GM19397 (cell line): ENCODE measurements around the gene C1orf159.

Source experiments
- ATAC-seq: cut with Tn5 transposase; IDR thresholded peaks from one replicate; pipeline ENCODE4 v1.9.1; 2021; ENCODE audit warnings: mild to moderate bottlenecking, moderate library complexity; ENCODE audit not compliant: unreplicated experiment

C1orf159 gene

DNA sequence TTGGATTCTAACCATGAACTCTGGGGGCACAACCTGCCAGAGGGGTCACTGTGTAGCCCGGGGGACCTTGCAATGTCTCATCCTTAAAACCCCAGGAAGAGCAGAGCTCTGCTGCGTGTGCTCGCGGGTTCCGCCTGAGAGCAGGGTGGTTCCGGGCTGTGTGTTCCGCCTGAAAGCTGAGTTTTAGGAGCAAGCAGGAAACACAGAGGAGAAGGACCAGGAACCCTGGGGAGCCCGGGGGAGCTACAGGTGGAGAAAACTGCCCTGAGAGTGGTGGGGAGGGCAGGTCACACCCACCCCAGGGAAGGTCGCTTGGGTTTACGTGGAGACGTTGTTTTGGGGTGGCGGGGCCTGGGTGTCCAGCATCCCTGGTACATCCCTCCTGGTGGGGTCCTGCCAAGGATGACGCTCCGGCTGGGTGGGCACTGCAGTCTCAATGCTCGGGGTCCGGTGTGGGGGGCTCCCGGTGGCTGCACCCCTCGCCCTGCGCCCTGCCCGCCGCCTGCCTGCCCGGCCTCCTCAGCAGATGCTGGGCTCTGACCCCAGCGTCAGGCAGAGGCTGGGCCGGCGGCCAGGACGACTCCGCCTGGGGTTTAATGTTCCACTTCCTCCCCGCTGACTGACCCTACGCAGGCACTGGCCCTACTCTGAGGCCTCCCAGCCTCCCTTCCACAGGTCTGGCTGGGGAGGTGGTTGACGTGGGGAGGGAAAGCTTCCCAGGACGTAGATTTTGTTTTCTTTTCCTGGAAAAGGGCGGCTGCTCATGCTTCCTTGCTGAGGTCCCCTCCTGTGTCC, 17.3 kb upstream of the C1orf159 start:
- ATAC-seq, result no peak

DNA sequence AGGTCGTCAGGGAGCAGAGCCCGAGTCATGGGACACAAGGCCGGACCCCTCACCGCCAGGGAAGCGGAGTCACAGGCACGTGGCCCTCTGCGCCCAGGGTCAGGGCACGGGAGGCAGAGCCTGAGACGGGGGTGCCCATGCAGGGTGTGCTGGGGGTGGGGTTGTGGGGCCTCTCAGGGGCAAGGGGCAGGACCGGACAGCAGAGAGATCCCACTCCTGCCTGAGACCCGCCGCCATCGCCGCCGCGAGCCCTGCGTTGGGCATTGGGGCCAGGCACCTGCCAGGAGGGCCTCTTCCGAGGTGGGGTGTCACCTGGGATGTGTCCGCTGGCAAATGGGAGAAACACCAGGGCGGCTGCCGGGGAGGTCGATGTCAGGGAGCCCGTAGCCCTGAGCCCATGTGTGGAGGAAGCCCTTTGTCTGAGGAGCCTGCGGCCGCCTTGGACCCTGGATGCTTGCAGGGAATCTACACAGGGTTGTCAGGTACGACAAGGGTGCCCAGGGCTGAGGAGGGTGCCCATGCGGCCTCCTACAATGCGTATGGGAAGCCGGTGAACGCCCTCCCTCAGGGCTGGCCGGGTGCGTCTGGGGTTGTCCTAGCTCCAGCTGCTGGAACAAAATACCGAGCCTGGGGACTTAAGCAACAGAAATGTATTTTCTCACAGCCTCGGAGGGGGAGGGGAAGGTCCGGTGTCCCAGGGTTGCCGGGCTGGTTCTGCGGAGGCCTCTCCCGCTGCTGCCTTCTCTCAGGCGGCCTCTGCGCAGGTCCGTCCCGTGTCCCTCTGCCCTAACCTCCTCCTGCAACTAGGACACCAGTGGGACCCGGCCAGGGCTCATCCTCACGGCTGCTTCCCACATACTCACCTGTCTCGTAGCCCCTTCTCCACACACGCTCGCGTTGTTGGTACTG, 16.4 kb upstream of the C1orf159 start:
- no peak for ATAC-seq

DNA sequence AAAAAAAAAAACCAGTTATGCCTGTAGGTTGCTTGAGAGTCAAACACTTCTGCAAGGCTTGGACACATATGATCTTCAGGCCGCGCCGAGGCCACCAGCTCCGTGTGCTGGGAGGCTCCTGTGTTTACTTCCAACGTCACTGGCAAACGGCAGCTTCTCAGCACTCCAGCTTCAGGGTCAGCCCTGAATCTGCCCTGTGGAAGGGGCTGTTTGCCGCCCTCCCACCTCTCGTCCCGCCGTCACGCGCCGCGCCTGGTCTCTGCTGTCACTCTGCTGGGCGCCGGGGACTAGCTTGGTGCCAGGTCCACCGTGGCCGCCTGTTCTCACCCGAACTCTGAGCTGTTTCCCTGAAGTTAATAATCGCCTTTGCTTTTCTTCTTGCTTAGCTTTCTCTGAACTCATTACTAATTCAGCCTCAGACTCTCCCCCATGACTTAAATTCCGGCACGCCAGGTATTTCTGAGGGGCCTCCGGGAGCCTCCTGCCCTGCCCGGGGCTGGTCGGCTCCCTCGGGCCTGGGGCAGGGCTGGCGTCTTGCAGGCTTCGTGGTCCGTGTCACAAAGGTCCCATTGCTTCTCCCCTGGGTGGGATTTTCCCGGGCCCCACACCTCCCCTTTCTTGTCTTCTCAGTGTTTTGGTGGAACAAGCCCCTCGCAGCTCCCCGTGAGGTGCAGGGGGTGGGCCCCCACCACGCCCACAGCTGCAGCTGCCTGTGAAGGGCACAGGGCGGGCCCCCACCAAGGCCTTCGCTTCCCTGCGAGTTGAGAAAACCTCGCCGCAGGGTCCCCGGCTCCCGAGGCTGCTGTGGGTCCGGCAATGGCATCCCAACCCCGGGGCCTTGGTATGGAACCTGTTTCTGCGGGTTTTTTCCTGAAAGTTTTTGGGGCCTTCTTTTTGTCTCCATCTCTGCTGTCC, 14.6 kb upstream of the C1orf159 start:
- no peak for ATAC-seq

DNA sequence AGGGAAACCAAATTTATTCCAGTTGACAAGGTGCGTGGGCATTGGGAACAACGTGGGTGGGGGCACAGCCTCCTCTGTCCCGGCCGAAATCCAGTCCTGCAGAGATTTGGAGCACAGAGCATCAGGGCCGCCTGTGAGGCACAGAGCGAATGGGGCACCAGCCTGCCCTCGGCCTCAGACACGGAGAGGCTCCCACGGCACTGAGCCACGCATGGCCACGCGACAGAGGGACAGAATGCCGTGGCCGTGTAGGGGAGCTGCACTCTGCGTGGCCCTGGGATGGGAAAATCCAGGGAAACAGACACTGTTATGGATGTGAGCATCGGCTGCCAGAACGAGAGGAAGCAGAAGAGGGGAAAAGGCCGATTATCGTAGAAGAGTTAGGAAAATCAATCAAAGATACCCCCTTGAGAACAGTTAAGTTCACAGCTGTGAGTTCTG, 13.5 kb upstream of the C1orf159 start:
- no peak for ATAC-seq

DNA sequence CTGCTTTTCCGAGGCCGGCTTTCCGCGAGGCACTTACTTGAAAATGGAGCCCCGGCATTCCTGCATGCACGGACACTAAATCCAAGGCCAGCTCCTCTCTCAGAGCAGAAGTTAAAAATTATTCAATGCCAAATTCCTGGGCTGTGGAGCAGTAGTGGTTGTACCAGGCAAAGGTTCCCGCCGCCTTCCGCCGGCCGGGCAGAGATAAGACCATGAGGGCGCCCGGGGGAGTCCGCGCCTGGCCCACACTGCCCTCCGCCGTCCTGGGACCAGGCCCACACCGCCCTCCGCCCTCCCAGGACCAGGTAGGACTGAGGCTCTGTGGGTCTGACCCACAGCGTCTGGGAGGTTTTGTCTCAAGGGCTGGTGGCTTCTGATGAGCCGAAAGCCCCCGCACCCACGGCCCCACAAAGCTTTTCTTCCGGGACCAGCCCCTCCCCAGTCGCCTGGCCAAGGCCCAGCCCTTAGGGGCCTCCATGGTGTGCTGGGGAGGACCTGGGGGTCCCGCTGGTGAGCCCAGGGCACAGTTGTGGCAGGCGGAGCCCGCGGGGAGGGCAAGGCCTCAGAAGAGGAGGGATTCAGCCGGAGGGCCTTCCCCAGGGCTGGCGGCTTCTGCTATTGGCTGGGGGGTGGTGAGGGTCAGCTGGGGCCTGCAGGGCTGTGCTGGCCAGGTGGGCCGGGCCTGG, 12.7 kb upstream of the C1orf159 start:
- ATAC-seq, result no peak

DNA sequence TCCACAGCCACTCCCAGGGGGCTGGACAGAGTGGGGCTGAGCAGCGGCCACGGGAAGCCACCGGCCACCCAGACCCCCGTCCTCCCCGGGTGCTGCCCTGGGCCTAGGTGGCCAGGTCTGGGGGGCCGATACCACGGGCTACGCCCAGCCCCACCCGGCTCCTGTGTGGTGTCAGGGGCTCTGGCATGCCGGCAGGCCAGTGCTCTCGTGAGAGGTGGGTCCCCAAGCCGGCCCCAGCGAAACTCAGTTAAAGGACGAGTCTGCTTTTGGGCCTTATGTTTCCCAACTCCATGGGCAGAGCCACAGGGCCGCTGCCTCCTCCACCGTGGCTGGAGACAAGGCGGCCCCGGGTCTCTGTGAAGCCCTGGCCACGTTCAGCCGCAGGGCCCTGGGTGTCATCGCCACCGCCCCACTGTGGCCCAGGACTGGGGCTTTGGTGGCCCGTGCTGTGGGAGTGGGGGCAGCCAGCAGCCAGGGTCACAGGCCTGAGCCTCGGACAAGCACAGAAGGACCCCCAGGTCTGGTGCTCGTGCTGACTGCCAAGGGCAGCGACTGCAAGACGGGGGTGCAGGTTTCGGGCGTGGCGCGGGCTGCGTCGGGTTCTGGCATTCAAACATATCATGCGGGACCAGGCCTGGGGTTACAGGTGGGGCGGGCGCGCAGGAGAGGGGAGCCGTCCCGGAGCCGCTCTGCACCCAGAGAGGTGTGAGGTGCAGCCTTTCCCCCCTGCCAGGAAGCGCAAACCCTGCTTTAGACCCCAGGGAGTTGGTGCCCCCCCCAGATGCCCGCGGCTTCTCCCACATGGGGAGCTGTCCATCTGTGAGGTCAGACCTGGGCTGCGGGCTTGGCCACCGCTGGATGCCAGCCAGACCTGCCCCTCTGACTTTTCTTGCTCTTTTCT, 11.9 kb upstream of the C1orf159 start:
- no peak for ATAC-seq

DNA sequence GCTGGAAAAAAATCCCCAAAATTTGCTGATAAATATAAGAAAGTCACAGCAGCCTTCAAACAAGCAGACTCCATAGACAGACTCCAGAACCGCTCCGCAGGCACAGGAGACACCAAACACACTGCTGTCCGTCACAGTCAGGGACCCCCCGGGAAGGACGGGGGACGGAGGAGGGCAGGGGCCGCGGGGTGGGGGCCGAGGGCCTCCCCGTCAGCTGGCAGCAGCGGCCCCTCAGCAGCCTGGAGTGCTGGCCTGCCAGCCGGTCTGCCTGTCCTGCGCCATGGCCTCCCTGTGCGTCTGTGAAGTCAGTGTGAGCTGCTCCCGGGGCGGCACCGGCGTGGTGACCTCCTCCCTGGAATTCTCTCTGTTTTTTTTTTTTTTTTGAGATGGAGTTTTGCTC, 10.1 kb upstream of the C1orf159 start:
- ATAC-seq, result no peak

DNA sequence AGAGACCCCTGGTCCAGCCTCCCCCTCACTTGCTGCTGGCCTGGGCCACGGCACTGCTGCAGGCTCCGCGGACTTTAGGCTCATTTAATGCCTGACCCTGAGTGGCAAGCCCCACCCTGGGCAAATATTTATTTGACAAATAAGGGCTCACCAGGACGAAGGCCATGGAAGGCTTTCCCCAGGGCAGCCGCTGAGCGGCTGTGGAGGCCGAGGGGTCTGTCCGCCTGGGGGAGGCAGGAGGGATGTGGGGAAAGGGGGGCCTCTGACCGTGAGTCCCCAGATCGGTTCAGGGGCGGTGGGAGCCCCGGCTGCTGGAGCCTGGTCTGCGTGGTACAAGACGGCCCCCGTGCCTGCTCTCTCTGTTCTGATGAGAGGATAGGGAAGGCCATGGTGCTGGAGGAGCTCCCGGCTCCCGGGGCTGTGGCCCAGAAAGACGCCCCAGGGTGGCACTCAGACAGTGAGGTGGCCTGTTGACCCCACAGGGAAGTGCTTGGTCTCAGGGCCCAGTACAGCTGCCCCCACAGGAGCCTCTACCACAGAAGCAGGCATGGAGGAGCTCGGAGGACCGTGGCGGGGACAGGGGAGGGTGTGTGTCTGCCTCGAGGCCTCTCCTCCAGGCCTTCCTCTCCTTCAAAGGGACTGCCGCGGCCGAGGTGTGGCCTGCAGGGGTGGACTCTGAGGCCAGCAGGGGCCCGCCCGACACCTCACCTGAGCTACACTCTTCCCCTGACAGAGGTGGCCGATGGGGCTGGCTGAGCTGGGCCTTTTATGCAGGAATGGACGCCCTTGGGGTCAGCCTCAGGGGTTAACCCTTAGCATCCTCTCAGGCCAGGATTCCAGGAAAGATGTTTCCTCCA, 9.1 kb upstream of the C1orf159 start:
- no peak for ATAC-seq

DNA sequence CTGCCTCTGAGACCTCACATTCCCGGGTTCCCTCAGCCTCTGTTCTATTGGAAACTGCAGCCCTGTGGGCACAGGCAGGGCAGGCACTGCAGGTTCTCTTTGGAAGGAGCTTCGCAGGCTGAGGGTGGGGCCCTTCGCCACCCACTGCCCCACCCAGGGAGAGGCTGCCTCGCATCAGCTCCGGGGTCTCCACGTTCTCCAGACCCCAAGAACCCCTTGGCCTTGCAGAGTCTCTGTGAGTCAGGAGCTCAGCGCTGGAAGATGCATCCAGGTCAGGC, 8.6 kb upstream of the C1orf159 start:
- ATAC-seq, result no peak

DNA sequence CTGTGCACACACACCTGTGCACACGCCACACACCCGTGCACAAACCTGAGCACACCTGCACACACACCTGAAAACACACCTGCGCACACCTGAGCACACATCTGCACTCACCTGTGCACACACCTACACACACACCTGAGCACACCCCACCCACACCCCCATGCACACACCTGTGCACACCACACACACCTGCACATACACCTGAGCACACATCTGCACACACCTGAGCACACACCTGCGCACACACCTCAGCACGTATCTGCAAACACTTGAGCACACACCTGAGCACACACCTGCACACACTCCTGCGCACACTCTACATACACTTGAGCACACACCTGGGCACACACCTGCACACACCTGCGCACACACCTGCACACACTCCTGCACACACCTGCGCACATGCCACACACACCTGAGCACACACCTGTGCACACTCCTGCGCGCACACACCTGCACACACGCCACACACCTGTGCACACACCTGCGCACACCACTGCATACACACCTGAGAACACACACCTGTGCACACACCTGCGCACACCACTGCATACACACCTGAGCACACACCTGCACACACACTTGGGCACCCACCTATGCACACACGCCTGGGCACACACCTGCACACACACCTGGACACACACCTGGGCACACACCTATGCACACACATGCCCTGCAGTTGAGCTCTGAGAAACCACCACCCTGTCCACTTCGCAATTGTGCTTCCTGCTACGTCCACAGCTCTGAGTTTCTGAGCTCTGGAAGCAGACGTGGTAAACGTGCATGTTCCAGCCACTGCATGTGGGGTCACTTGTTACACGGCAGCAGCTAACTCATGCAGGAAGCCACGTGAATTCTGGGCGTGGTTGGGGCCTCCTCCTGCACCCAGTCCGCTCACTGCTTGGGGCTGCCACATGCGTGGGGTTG, 8.0 kb upstream of the C1orf159 start:
- no peak for ATAC-seq

DNA sequence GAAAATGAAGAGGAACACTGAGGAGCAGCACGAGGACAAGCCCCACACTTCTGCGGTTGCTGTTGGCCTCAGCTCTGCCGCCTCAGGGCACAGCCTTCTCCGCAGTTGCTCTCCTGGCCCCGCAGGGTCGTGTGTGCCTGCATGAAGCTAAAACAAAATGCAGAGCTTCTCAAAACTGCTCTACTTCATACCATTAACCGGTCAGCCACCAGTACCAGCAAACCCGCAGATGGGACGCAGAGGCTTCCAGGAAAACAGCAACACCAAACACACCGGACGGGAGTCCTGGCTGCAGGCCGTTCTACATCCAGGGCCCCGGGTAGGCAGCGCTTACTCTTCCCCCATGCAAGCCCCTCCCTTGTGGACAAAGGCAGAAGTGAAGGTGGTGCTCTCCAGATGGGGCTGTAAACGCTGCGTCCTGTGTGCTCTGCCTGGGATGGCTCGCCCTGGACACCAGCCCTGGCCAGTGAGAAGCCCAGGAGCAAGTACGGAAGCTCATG, 7.1 kb upstream of the C1orf159 start:
- no peak for ATAC-seq

DNA sequence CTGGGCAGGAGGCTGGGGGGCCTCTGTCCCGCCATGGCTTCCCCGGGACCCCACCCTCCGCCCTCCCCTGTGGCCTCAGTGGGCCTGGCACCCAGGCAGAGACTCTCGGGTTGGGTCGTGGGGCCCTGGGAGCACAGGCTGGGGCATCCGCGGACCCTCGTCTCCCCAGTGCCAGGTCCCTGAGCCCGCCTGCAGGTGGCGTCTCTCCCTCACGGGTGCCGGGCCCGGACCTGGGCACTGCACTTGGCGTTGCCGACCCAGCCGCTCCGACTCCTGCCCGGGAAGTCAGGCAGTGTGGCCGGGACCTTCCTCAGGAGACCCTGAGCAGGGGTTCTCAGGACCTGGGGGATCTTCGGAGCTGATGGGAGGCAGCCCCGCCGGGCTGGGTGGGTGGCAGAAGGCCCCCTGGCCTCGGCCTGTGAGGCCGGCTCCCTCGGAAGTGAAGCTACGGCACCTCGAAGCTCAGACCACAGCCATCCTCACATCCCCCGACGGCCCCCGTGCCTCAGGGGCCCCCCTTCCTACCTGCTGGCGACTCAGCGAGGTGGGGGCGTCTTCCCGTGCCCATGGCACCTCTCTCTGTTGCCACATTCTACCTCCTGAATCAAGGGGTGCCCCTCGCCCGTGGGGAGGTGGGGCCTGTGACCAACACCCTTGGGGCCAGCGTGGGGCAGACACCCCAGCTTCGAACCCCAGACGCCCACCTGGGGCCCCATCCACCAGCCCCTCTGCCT, 6.4 kb upstream of the C1orf159 start:
- no peak for ATAC-seq

DNA sequence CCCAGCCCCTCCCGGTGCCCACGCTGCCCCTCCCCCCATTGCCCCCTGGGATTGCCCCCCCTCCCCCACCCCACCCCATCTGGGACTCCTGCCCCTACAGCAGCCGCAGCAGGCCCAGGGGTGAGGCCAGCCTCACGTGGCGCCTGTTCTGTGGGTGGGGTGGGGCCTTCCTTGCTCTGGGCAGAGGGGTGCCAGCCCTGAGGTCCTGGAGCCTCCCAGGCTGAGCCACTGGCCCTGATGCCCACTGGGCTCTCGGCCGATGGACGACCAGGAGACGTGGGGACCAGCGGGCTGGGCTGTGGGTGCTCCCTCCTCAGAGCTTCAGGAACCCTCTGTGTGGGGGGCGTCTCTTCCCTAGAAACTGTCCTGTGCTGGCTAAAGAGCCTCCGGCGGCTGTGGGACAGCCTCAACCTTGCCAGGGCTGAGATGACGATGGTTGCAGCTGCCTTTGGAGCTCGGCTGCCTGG, 5.8 kb upstream of the C1orf159 start:
- ATAC-seq, result no peak

DNA sequence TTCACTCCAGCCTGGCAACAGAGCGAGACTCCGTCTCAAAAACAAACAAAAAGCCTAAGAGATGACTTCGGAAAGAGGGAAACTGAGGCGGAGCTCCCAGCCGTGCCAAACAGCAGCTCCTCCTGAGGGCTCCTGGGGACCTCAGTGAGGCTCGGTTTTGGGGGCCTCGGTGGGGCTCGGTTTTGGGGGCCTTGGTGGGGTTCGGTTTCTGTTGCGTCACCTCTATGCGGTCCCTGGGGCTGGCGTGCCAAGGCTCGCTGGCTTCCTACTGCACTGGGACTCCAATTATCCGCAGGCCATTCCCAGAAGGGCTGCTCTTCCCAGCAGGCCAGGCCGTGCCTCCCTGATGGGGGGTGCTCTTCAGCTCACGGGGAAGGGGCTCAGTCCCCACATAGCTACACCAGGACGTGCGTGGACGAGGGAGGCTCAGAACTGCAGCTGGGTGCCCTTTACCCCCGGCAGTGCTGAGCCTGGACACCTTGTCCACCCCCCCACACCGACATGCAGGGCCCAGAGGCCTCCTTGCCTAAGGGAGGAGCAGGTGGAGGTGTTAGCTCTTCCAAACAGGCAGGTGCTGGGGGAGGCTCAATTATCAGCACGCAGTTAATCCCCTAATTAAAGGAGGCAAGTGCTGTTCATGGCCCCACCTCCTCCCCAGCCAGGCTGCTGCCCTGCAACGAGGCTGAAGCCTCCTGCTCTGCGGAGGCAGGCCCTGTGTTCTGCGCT, 5.1 kb upstream of the C1orf159 start:
- ATAC-seq, result no peak

DNA sequence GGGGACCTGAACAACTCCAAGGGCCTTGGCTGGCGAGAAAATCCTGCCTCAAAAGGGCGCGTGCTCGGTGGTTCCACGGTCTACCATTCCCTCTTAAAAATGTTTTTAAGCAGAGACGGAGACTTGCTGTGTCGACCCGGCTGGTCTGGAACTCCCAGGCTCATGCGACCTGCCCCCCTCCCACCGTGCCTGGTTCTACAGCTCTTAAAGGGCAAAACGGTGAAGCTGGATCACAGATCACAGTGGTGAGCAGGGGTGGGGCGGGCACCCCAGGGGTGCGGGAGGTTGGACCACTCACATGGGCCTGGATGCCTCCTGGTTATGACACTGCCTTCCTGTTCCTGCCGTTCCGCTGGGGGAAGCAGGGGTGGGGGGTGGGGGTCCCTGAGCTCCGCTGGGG, 4.2 kb upstream of the C1orf159 start:
- no peak for ATAC-seq

DNA sequence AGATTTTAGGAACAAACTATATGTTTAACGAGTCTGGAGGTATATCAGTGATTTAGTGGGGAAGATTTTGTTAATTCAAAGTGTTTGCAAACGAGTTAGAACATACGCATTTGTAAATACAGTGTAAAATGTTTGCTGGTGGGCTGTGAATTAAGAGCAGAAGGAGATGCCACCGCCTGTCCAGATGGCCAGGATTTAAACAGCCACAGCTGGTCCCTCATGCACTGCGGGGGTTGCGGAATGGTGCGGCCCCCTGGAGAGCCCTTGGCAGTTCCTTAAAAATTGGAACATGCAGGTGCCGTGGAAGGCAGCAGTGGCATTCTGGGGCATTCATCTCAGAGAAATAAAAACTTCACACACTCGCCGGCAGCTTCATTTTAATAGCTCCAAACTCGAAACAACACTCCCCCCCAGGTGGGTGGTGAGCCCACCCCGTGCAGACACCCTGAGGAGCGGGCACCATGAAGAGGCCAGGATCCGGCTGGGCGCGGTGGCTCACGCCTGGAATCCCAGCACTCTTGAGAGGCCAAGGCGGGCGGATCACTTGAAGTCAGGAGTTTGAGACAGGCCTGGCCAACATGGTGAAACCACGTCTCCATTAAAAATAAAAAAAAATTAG, 3.5 kb upstream of the C1orf159 start:
- ATAC-seq, result no peak
